Endothelial cell (in vitro differentiated cells): ENCODE results near the gene DMAC1. TPM values are rescaled to one million over a fixed set of nuclear protein-coding genes. Genes with fewer than 3 reads are reported as not detected.

Experiments
- DNase-seq: peaks from one replicate; pipeline ENCODE4 v3.0.0; 2021; ENCODE audit warnings: low spot score
- H3K27ac Mint-ChIP-seq: one replicate; pipeline ENCODE4 v1.8.0; 2021; ENCODE audit warnings: mixed read lengths, inconsistent platforms; ENCODE audit not compliant: unreplicated experiment
- H3K27me3 Mint-ChIP-seq: one replicate; pipeline ENCODE4 v1.8.0; 2021; ENCODE audit warnings: mild to moderate bottlenecking, moderate library complexity, mixed read lengths, inconsistent platforms; ENCODE audit not compliant: unreplicated experiment
- H3K36me3 Mint-ChIP-seq: one replicate; pipeline ENCODE4 v1.8.0; 2021; ENCODE audit warnings: mild to moderate bottlenecking, low read depth, mixed read lengths, inconsistent platforms; ENCODE audit not compliant: unreplicated experiment
- H3K4me1 Mint-ChIP-seq: one replicate; pipeline ENCODE4 v1.8.0; 2021; ENCODE audit warnings: mild to moderate bottlenecking, mixed read lengths, inconsistent platforms; ENCODE audit not compliant: unreplicated experiment
- H3K4me3 Mint-ChIP-seq: one replicate; pipeline ENCODE4 v1.8.0; 2021; ENCODE audit warnings: mild to moderate bottlenecking, mixed read lengths, inconsistent platforms; ENCODE audit not compliant: unreplicated experiment
- H3K9me3 Mint-ChIP-seq: one replicate; pipeline ENCODE4 v1.8.0; 2021; ENCODE audit warnings: mixed read lengths, inconsistent platforms; ENCODE audit not compliant: unreplicated experiment
- total RNA-seq: library from RNA; stranded (reverse); fragmentation: NEBNext Ultra II Directional; extraction: Animal tissue kit (Norgen Biotek cat#: 25700); gene quantifications from one replicate; pipeline ENCODE4 v1.2.1, GENCODE V29; 2021; ENCODE audit not compliant: unreplicated experiment
- TF ChIP-seq, protein P1 (sequence below): fragments of 200-600 bp; sonication (generic); IDR thresholded peaks from one replicate; pipeline ENCODE4 v1.5.0; 2021; ENCODE audit warnings: antibody characterized with exemption; ENCODE audit not compliant: unreplicated experiment

Gene DMAC1
- total RNA-seq, 1 donor from 2014 or later, result 48.4 TPM

DNA sequence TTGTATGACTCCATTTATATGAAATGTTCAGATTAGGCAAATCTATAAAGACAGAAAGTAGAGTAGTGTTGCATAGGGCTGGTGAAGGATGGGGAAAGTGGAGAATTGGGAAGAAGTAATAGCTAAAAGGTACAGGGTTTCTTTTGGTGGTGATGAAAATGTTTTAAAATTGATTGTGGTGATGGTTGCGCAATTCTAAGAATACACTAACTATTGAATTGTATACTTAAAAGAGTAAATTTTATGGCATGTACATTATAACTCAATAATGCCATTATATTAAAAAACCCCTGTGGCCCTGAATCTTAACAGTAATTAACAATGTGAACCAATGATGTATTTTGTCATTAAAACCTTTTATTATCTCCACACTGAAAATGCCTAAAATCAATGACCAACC is 20.4 kb upstream of the DMAC1 start:
- TF ChIP-seq, protein P1, sequence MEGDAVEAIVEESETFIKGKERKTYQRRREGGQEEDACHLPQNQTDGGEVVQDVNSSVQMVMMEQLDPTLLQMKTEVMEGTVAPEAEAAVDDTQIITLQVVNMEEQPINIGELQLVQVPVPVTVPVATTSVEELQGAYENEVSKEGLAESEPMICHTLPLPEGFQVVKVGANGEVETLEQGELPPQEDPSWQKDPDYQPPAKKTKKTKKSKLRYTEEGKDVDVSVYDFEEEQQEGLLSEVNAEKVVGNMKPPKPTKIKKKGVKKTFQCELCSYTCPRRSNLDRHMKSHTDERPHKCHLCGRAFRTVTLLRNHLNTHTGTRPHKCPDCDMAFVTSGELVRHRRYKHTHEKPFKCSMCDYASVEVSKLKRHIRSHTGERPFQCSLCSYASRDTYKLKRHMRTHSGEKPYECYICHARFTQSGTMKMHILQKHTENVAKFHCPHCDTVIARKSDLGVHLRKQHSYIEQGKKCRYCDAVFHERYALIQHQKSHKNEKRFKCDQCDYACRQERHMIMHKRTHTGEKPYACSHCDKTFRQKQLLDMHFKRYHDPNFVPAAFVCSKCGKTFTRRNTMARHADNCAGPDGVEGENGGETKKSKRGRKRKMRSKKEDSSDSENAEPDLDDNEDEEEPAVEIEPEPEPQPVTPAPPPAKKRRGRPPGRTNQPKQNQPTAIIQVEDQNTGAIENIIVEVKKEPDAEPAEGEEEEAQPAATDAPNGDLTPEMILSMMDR, result no peak

GRCh38 chr9:7816021-7816420 is 16.4 kb upstream of the DMAC1 start:
- H3K27ac Mint-ChIP-seq, result peak overlapping the region; percentile 94
- TF ChIP-seq, protein P1, result no peak
- no peaks in the 10 kb centered on the region for H3K27me3 Mint-ChIP-seq
- no peaks in the 10 kb centered on the region for H3K9me3 Mint-ChIP-seq
- DNase-seq, result no peak
- H3K4me3 Mint-ChIP-seq, result no peak overlapping the region
- no peaks in the 10 kb centered on the region for H3K36me3 Mint-ChIP-seq
- H3K4me1 Mint-ChIP-seq, result peaks cover 11% of the 10 kb centered on the region

More for the DNA sequence above, 20.4 kb upstream of the DMAC1 start:
- no peak overlapping the region for H3K4me3 Mint-ChIP-seq
- H3K27me3 Mint-ChIP-seq, result no peaks in the 10 kb centered on the region
- DNase-seq, result no peak
- H3K9me3 Mint-ChIP-seq, result no peaks in the 10 kb centered on the region
- H3K4me1 Mint-ChIP-seq, result peaks cover 13% of the 10 kb centered on the region
- no peaks in the 10 kb centered on the region for H3K36me3 Mint-ChIP-seq
- no peak overlapping the region for H3K27ac Mint-ChIP-seq

- DNase-seq, result no peak
- Mint-ChIP-seq H3K36me3 (no peaks in the 10 kb centered on the region), H3K4me3 (no peak overlapping the region), H3K4me1 (peaks cover 22% of the 10 kb centered on the region), H3K27me3 (no peaks in the 10 kb centered on the region), H3K27ac (no peak overlapping the region), H3K9me3 (no peaks in the 10 kb centered on the region)
- TF ChIP-seq, protein P1, result no peak
These were observed 13.5 kb upstream of the DMAC1 start for GRCh38 chr9:7813030-7813429.

DNA sequence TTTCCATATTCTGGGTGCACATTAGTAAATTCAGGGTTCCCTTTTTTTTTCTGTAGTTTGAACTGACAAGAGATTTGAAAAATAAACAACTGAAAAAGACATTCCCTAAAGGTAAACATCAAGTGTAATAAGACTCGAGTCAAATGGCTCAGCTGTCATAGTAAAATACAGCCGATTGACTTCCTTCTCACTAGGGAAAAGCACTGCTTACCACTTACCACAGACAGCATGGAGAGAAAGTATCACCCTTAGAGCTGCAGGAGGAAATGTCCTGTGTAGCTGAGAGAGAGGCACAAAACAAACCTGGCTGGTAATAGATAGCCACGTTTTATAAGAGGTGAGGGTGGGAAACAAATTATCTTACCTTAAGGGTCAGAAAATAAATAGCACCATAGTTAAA is 12.1 kb upstream of the DMAC1 start:
- no peak for DNase-seq
- H3K27me3 Mint-ChIP-seq, result no peaks in the 10 kb centered on the region
- H3K27ac Mint-ChIP-seq, result no peak overlapping the region
- TF ChIP-seq, protein P1, result no peak
- no peaks in the 10 kb centered on the region for H3K9me3 Mint-ChIP-seq
- H3K4me1 Mint-ChIP-seq, result peaks cover 32% of the 10 kb centered on the region
- no peaks in the 10 kb centered on the region for H3K36me3 Mint-ChIP-seq
- H3K4me3 Mint-ChIP-seq, result no peak overlapping the region

DNA sequence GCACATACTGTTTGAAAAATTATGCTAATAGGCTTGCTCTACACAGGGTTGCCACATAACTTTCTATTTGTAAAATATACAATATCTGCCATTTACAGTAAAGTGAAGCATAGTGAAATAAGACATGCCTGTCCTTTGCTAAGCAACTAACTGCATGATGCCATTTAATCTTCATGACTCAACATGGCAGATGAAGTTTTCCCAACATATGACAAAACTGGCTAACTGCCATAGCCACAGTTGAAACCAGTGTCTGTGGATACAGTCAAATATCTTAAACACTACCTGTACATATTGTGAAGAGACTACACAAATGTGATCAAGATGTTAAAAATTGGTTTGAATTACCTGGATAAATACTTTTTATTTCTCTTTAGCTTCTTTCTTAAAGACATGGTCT is 3.1 kb upstream of the DMAC1 start:
- Mint-ChIP-seq H3K27ac (no peak overlapping the region), H3K36me3 (no peaks in the 10 kb centered on the region), H3K27me3 (no peaks in the 10 kb centered on the region), H3K9me3 (no peaks in the 10 kb centered on the region), H3K4me3 (no peak overlapping the region), H3K4me1 (peaks cover 12% of the 10 kb centered on the region)
- TF ChIP-seq, protein P1, result no peak
- no peak for DNase-seq
